ENCODE data around the gene VAT1L.

DNA sequence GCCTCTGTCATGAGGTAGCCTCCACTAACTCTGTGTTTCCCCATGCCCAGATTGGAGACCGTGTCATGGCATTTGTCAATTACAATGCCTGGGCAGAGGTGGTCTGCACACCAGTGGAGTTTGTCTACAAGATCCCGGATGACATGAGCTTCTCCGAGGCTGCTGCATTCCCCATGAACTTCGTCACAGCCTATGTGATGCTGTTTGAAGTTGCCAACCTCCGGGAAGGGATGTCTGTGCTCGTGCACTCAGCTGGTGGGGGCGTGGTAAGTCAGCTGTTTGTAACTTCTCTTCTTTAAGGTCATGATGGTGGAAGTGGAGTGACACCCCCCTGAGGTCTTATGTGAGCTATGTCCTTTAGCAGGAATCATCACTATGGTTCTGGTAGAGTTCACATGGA, 36.8 kb downstream of the VAT1L start:
- TF ChIP-seq, protein P1, sequence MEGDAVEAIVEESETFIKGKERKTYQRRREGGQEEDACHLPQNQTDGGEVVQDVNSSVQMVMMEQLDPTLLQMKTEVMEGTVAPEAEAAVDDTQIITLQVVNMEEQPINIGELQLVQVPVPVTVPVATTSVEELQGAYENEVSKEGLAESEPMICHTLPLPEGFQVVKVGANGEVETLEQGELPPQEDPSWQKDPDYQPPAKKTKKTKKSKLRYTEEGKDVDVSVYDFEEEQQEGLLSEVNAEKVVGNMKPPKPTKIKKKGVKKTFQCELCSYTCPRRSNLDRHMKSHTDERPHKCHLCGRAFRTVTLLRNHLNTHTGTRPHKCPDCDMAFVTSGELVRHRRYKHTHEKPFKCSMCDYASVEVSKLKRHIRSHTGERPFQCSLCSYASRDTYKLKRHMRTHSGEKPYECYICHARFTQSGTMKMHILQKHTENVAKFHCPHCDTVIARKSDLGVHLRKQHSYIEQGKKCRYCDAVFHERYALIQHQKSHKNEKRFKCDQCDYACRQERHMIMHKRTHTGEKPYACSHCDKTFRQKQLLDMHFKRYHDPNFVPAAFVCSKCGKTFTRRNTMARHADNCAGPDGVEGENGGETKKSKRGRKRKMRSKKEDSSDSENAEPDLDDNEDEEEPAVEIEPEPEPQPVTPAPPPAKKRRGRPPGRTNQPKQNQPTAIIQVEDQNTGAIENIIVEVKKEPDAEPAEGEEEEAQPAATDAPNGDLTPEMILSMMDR (IDR thresholded peaks at IDR 0.05): no peak
- no peak for TF ChIP-seq POLR2A (IDR thresholded peaks at IDR 0.05)

All from Peyer's patch (tissue), 4 donors.